GM18502 (cell line): Measurements from ENCODE around the gene MAGEA6.
"Not testable (repeated sequence)": the region's sequence is repeated elsewhere in the genome, so short reads cannot be mapped to it uniquely, and the experiment has no call there.

Source experiments
- ATAC-seq: cut with Tn5 transposase; IDR thresholded peaks from one replicate; pipeline ENCODE4 v1.9.1; 2021; ENCODE audit warnings: mild to moderate bottlenecking; ENCODE audit not compliant: unreplicated experiment, poor library complexity

Gene MAGEA6

DNA sequence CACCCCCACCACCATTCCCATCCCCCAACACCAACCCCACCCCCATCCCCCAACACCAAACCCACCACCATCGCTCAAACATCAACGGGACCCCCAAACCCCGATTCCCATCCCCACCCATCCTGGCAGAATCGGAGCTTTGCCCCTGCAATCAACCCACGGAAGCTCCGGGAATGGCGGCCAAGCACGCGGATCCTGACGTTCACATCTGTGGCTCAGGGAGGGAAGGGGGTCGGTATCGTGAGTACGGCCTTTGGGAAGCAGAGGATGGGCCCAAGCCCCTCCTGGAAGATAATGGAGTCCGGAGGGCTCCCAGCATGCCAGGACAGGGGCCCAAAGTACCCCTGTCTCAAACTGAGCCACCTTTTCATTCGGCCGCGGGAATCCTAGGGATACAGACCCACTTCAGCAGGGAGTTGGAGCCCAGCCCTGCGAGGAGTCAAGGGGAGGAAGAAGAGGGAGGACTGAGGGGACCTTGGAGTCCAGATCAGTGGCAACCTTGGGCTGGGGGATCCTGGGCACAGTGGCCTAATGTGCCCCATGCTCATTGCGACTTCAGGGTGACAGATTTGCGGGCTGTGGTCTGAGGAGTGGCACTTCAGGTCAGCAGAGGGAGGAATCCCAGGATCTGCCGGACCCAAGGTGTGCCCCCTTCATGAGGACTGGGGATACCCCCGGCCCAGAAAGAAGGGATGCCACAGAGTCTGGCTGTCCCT, 35.2 kb downstream of the MAGEA6 start:
- ATAC-seq, result not testable (repeated sequence)

DNA sequence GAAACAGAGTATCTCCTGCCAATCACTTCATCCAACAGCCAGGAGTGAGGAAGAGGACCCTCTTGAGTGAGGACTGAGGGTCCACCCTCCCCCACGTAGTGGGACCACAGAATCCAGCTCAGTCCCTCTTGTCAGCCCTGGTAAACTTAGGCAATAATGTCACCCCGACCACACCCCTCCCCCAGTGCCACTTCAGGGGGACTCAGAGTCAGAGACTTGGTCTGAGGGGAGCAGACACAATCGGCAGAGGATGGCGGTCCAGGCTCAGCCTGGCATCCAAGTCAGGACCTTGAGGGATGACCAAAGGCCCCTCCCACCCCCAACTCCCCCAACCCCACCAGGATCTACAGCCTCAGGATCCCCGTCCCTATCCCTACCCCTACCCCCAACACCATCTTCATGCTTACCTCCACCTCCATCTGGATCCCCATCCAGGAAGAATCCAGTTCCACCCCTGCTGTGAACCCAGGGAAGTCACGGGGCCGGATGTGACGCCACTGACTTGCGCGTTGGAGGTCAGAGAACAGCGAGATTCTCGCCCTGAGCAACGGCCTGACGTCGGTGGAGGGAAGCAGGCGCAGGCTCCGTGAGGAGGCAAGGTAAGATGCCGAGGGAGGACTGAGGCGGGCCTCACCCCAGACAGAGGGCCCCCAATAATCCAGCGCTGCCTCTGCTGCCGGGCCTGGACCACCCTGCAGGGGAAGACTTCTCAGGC, 36.1 kb downstream of the MAGEA6 start, which contains the start of the genes CSAG1 and MAGEA12:
TSS of gene CSAG1 (minus strand) at position 461 of the 715 bp plus-strand sequence. CDS start 1,261 bp downstream, outside the sequence.
TSS of gene MAGEA12 (plus strand) at position 497 of the 715 bp plus-strand sequence. CDS start 2,405 bp downstream, outside the sequence.
- ATAC-seq, result no peak

DNA sequence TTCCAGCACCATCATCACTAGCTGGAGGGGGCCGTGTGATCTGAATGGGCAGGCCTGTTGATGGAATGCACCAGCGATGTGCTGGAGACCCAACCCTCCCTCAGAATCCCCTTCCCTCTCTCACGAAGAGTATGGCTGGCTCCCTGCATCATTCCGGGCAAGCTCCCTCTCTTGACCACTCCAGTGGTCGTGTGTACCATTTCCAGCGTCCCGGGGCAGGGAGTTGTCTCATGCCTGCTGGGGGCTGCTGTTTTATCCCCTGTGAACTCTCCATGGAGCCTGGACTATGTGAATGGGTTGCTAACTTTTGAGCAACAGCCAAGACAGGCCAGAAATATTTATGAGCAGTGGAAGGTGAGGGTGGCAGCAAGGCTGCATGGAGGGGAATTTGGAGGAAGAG, 44.1 kb downstream of the MAGEA6 start:
- no peak for ATAC-seq
